ENCODE measurements around the gene CC2D1A.
"Not testable (repeated sequence)": the region's sequence is repeated elsewhere in the genome, so short reads cannot be mapped to it uniquely, and the experiment has no call there.

Gene CC2D1A

DNA sequence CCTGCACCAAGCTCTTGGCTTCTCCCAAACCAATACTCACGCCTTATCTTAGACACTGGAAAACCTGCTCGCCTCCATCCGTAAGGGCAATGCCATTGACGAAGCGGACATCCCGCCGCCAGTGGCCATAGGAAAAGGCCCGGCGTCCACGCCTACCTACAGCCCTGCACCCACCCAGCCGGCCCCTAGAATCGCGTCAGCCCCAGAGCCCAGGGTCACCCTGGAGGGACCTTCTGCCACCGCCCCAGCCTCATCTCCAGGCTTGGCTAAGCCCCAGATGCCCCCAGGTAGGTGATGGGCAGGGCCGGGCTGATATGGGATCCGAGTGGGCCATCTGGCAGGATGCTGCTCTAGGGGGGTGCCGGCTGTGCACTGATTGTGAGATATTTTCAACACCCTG, 7.4 kb downstream of the CC2D1A start:
- H3K27me3 ChIP-seq (ENCODE audit: low read depth, low read length), result no peaks in the 10 kb centered on the region
- H3K9me3 ChIP-seq (ENCODE audit: control insufficient read depth in 1 of 2, low read length in 2 of 2), result no peaks in the 10 kb centered on the region
- no peak overlapping the region for H3K27ac ChIP-seq (ENCODE audit: low read length)
- no peak overlapping the region for H3K4me3 ChIP-seq (ENCODE audit: low read depth in 1 of 2, low read length in 2 of 2)
- no peaks in the 10 kb centered on the region for H3K4me1 ChIP-seq (ENCODE audit: control insufficient read depth in 1 of 2, insufficient read depth in 2 of 2, low read length in 2 of 2)
- peaks cover 8 to 50% of the 10 kb centered on the region in 2 donors for H3K36me3 ChIP-seq (ENCODE audit: control insufficient read depth in 1 of 2, insufficient read depth in 2 of 2, low read length in 2 of 2)

- Histone ChIP-seq H3K9me3 (ENCODE audit: control insufficient read depth in 1 of 2, low read length in 2 of 2) (no peaks in the 10 kb centered on the region), H3K27me3 (ENCODE audit: low read depth, low read length) (no peaks in the 10 kb centered on the region), H3K36me3 (ENCODE audit: control insufficient read depth in 1 of 2, insufficient read depth in 2 of 2, low read length in 2 of 2) (peaks cover 8 to 56% of the 10 kb centered on the region in 2 donors), H3K4me3 (ENCODE audit: low read depth in 1 of 2, low read length in 2 of 2) (no peak overlapping the region), H3K27ac (ENCODE audit: low read length) (no peak overlapping the region), H3K4me1 (ENCODE audit: control insufficient read depth in 1 of 2, insufficient read depth in 2 of 2, low read length in 2 of 2) (no peaks in the 10 kb centered on the region)
Measured at GRCh38 chr19:13914777-13915176, 8.8 kb downstream of the CC2D1A start.

DNA sequence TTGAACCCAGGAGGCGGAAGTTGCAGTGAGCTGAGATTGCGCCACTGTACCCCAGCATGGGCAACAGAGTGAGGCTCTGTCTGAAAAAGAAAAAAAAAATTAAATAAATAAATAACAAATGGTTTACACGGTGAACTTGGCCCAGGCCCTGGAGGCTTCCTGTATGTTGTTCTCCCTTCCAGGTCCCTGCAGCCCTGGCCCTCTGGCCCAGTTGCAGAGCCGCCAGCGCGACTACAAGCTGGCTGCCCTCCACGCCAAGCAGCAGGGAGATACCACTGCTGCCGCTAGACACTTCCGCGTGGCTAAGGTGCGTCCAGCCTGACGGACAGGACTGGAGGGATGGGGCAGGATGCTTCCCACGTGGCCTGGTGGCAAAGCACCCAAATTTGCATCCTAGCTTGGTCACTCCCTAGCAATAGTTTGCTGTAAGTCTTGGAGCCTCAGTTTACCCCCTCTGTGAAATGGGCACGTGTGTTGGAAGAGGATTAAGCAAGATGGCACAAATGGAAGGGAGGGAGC, 11.9 kb downstream of the CC2D1A start:
- H3K4me3 ChIP-seq (ENCODE audit: low read depth in 1 of 2, low read length in 2 of 2), result no peak overlapping the region
- no peaks in the 10 kb centered on the region for H3K4me1 ChIP-seq (ENCODE audit: control insufficient read depth in 1 of 2, insufficient read depth in 2 of 2, low read length in 2 of 2)
- no peaks in the 10 kb centered on the region for H3K27me3 ChIP-seq (ENCODE audit: low read depth, low read length)
- H3K36me3 ChIP-seq (ENCODE audit: control insufficient read depth in 1 of 2, insufficient read depth in 2 of 2, low read length in 2 of 2), result peaks cover 16 to 59% of the 10 kb centered on the region in 2 donors
- H3K27ac ChIP-seq (ENCODE audit: low read length), result no peak overlapping the region
- H3K9me3 ChIP-seq (ENCODE audit: control insufficient read depth in 1 of 2, low read length in 2 of 2), result peaks cover 0 to 4% of the 10 kb centered on the region in 2 donors

- Histone ChIP-seq H3K9me3 (ENCODE audit: control insufficient read depth in 1 of 2, low read length in 2 of 2) (peaks cover 0 to 4% of the 10 kb centered on the region in 2 donors), H3K27ac (ENCODE audit: low read length) (no peak overlapping the region), H3K4me3 (ENCODE audit: low read depth in 1 of 2, low read length in 2 of 2) (no peak overlapping the region), H3K4me1 (ENCODE audit: control insufficient read depth in 1 of 2, insufficient read depth in 2 of 2, low read length in 2 of 2) (no peaks in the 10 kb centered on the region), H3K27me3 (ENCODE audit: low read depth, low read length) (no peaks in the 10 kb centered on the region), H3K36me3 (ENCODE audit: control insufficient read depth in 1 of 2, insufficient read depth in 2 of 2, low read length in 2 of 2) (peaks cover 15 to 61% of the 10 kb centered on the region in 2 donors)
Measured at GRCh38 chr19:13918726-13919411, 12.9 kb downstream of the CC2D1A start.

GRCh38 chr19:13920524-13920923, 14.5 kb downstream of the CC2D1A start:
- Histone ChIP-seq H3K4me1 (ENCODE audit: control insufficient read depth in 1 of 2, insufficient read depth in 2 of 2, low read length in 2 of 2) (no peaks in the 10 kb centered on the region), H3K9me3 (ENCODE audit: control insufficient read depth in 1 of 2, low read length in 2 of 2) (peaks cover 0 to 4% of the 10 kb centered on the region in 2 donors), H3K4me3 (ENCODE audit: low read depth in 1 of 2, low read length in 2 of 2) (peak overlapping the region in 1 of 2 donors; percentile 19), H3K27me3 (ENCODE audit: low read depth, low read length) (no peaks in the 10 kb centered on the region), H3K36me3 (ENCODE audit: control insufficient read depth in 1 of 2, insufficient read depth in 2 of 2, low read length in 2 of 2) (peaks cover 15 to 60% of the 10 kb centered on the region in 2 donors), H3K27ac (ENCODE audit: low read length) (no peak overlapping the region)

- Histone ChIP-seq H3K27me3 (ENCODE audit: low read depth, low read length) (no peaks in the 10 kb centered on the region), H3K36me3 (ENCODE audit: control insufficient read depth in 1 of 2, insufficient read depth in 2 of 2, low read length in 2 of 2) (peaks cover 15 to 61% of the 10 kb centered on the region in 2 donors), H3K4me3 (ENCODE audit: low read depth in 1 of 2, low read length in 2 of 2) (peak overlapping the region in 1 of 2 donors; percentile 19), H3K4me1 (ENCODE audit: control insufficient read depth in 1 of 2, insufficient read depth in 2 of 2, low read length in 2 of 2) (no peaks in the 10 kb centered on the region), H3K9me3 (ENCODE audit: control insufficient read depth in 1 of 2, low read length in 2 of 2) (peaks cover 0 to 4% of the 10 kb centered on the region in 2 donors), H3K27ac (ENCODE audit: low read length) (no peak overlapping the region)
Measured at GRCh38 chr19:13920940-13921747, 15.1 kb downstream of the CC2D1A start.

DNA sequence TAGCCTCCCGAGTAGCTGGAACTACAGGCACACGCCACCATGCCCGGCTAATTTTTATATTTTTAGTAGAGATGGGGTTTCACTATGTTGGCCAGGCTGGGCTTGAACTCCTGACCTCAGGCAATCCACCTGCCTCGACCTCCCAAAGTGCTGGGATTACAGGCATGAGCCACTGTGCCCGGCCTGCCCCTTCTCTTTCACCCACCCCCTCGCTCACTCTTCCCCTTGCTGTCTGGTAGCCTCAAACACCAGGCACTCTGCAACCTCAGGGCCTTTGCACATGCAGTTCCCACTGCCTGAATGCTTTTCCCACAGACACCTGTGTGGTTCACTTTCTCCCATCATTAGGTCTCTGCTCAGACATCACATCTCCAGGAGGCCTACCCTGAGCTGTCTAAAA, 16.1 kb downstream of the CC2D1A start:
- not testable (repeated sequence) for H3K4me1 ChIP-seq (ENCODE audit: control insufficient read depth in 1 of 2, insufficient read depth in 2 of 2, low read length in 2 of 2); H3K27me3 ChIP-seq (ENCODE audit: low read depth, low read length); H3K9me3 ChIP-seq (ENCODE audit: control insufficient read depth in 1 of 2, low read length in 2 of 2); H3K27ac ChIP-seq (ENCODE audit: low read length); H3K4me3 ChIP-seq (ENCODE audit: low read depth in 1 of 2, low read length in 2 of 2)
- peaks cover 25 to 71% of the 10 kb centered on the region in 2 donors for H3K36me3 ChIP-seq (ENCODE audit: control insufficient read depth in 1 of 2, insufficient read depth in 2 of 2, low read length in 2 of 2)

DNA sequence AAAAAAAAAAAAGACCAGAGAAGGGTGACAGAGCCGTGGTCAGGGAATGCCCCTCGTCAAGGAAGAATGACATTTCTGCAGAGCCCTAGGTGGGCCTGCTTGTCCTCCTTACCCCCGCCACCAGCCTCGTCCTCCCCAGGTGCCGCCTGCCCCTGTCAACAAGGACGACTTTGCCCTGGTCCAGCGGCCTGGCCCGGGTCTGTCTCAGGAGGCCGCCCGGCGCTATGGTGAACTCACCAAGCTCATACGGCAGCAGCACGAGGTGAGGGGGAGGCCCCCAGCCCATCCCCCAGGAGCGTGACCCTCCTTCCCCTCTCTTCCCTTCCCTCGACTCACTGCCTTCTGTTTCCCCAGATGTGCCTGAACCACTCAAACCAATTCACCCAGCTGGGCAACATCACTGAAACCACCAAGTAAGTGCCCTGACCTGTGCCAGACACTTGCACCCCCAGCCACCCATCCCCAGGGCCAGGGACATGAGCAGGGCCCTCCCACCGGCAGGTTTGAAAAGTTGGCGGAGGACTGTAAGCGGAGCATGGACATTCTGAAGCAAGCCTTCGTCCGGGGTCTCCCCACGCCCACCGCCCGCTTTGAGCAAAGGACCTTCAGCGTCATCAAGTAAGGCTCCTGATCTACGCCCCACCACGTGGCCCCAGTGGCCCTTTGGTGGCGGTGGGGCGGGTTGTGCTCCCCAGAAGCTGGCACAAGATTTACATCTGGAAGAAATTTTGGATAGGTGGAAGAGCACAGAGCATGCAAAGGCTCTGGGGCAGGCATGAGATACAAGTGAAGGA, 17.4 kb downstream of the CC2D1A start:
- no peaks in the 10 kb centered on the region for H3K4me1 ChIP-seq (ENCODE audit: control insufficient read depth in 1 of 2, insufficient read depth in 2 of 2, low read length in 2 of 2)
- peaks cover 27 to 75% of the 10 kb centered on the region in 2 donors for H3K36me3 ChIP-seq (ENCODE audit: control insufficient read depth in 1 of 2, insufficient read depth in 2 of 2, low read length in 2 of 2)

DNA sequence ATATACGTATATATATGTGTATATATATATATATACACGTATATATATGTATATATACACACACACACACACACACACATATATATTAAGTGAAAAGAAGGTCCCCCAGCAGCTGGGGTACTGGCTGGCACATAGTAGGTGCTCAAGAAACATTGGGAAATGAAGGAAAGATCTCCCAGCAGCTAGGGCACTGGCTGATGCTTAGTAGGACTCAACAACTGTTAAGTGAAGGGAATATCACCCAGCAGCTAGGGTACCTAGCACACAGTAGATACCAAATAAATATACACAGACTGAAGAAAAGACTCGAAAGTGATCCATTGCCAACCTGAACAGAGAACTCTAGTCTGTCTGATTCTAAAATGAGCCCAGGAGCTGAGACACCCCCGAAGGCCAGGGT, 20.0 kb downstream of the CC2D1A start:
- Histone ChIP-seq H3K4me1 (ENCODE audit: control insufficient read depth in 1 of 2, insufficient read depth in 2 of 2, low read length in 2 of 2) (no peaks in the 10 kb centered on the region), H3K27me3 (ENCODE audit: low read depth, low read length) (no peaks in the 10 kb centered on the region), H3K9me3 (ENCODE audit: control insufficient read depth in 1 of 2, low read length in 2 of 2) (no peaks in the 10 kb centered on the region), H3K27ac (ENCODE audit: low read length) (no peak overlapping the region), H3K36me3 (ENCODE audit: control insufficient read depth in 1 of 2, insufficient read depth in 2 of 2, low read length in 2 of 2) (peaks cover 23 to 69% of the 10 kb centered on the region in 2 donors), H3K4me3 (ENCODE audit: low read depth in 1 of 2, low read length in 2 of 2) (no peak overlapping the region)

More for the DNA sequence above, 17.4 kb downstream of the CC2D1A start:
- Histone ChIP-seq H3K27ac (ENCODE audit: low read length) (no peak overlapping the region), H3K27me3 (ENCODE audit: low read depth, low read length) (no peaks in the 10 kb centered on the region), H3K4me3 (ENCODE audit: low read depth in 1 of 2, low read length in 2 of 2) (no peak overlapping the region), H3K9me3 (ENCODE audit: control insufficient read depth in 1 of 2, low read length in 2 of 2) (peaks cover 0 to 4% of the 10 kb centered on the region in 2 donors)

- peaks cover 16 to 64% of the 10 kb centered on the region in 2 donors for H3K36me3 ChIP-seq (ENCODE audit: control insufficient read depth in 1 of 2, insufficient read depth in 2 of 2, low read length in 2 of 2)
- H3K27ac ChIP-seq (ENCODE audit: low read length), result no peak overlapping the region
- H3K4me1 ChIP-seq (ENCODE audit: control insufficient read depth in 1 of 2, insufficient read depth in 2 of 2, low read length in 2 of 2), result no peaks in the 10 kb centered on the region
- H3K27me3 ChIP-seq (ENCODE audit: low read depth, low read length), result no peaks in the 10 kb centered on the region
- no peaks in the 10 kb centered on the region for H3K9me3 ChIP-seq (ENCODE audit: control insufficient read depth in 1 of 2, low read length in 2 of 2)
- H3K4me3 ChIP-seq (ENCODE audit: low read depth in 1 of 2, low read length in 2 of 2), result no peak overlapping the region
Measured at GRCh38 chr19:13926715-13927114, 20.7 kb downstream of the CC2D1A start.

- Histone ChIP-seq H3K27ac (ENCODE audit: low read length) (no peak overlapping the region), H3K4me3 (ENCODE audit: low read depth in 1 of 2, low read length in 2 of 2) (no peak overlapping the region), H3K4me1 (ENCODE audit: control insufficient read depth in 1 of 2, insufficient read depth in 2 of 2, low read length in 2 of 2) (no peaks in the 10 kb centered on the region), H3K9me3 (ENCODE audit: control insufficient read depth in 1 of 2, low read length in 2 of 2) (no peaks in the 10 kb centered on the region), H3K27me3 (ENCODE audit: low read depth, low read length) (no peaks in the 10 kb centered on the region), H3K36me3 (ENCODE audit: control insufficient read depth in 1 of 2, insufficient read depth in 2 of 2, low read length in 2 of 2) (peaks cover 16 to 42% of the 10 kb centered on the region in 2 donors)
Measured at GRCh38 chr19:13929340-13929739, 23.3 kb downstream of the CC2D1A start.

Data from muscle layer of duodenum (tissue), 2 donors.